GM19452 (cell line): ENCODE data around the gene CLDN14.

Experiments used
- ATAC-seq: cut with Tn5 transposase; IDR thresholded peaks from one replicate; pipeline ENCODE4 v1.9.1; 2021; ENCODE audit not compliant: unreplicated experiment

CLDN14 gene

DNA sequence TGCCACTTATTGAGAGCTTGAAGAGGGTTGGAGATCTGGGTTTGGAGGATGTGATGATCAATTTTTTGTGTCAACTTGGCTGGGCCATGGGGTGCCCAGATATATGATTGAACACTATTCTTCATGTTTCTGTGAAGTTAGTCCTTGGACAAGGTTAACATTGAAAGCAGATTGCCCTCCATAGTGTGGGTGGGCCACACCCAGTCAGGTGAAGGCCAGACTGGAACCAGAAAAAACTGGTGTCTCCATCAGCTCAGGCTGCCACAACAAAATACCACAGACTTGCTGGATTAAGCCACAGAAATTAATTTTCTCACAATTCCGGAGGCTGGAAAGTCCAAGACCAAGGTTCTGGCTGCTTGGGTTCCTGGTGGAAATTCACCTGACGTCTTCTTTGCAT is 7.5 kb downstream of the CLDN14 start:
- ATAC-seq: no peak

DNA sequence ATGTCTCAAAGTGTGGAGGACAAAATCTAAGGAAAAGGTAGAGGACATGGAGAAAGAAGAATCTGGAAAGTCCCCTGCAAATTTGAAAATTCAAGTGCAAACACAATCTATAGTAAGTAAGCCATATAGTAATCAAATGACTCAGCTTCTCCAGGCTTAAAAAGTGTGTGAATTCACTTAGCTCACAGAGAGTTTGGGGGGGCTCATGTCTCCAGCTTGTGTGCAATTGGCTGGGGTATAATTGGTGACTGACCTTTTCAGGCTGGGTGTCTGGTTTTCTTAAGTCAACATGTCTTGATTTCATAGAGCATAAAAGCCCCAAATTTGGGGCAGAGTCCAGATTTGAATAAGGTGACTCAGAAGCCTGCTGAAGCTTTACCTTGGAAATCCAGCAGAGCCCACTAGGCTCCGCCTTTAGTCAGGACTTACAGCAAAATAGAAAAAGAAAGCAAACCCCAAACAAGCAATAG is 8.6 kb downstream of the CLDN14 start:
- ATAC-seq: no peak

DNA sequence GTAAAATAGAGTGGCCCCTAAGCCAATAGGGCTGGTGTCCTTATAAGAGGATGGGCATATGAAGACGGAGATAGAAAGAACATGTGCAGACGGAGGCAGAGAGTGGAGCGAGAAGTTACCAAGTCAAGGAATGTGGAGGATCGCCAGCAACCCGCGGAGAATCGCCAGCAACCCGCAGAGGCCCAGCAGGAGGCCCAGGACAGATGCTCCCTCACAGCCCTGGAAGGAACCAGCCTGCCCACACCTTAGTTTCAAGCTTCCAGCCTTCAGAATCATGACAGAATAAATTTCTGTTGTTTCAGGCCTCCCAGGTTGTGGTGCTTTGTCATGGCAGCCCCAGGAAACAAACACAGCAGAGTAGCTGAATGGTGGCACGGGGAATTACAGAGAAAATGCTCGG is 9.6 kb downstream of the CLDN14 start:
- no peak for ATAC-seq

DNA sequence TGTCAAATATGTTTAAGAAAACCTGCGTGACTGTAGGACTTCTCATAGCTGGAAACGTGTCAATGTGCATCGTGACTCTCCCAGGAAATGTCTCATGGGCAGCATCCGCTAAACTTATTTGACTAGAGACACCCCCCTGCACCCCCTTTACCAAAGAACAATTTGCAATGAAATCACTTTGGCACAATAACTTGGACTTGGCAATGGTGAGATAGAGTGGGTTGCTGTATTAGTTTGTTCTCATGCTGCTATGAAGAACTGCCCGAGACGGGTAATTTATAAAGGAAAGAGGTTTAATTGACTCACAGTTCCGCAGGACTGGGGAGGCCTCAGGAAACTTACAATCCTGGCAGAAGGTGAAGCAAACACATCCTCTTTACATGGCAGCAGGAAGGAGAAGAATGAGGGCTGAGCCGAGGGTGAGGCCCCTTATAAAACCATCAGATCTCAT is 13.8 kb downstream of the CLDN14 start:
- no peak for ATAC-seq

DNA sequence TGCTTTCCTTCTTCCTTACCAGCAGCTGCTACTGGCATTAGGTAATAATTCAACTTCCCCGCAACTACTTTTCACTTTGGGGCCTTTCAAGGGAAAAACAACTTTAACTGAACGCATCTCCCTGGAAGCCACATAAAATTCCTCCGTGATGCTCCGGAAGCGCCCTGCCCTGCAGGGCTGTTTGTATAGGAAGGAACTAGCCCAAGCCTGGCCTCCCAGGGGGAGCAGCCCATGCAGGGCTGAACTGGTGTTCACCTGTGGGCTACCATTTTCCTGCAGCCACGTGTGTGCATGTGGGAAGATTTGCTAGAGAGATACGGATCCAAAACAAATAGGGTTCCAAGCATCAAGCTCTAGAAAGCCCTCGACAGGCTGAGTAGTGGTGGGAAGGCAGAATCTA is 14.4 kb downstream of the CLDN14 start:
- no peak for ATAC-seq

DNA sequence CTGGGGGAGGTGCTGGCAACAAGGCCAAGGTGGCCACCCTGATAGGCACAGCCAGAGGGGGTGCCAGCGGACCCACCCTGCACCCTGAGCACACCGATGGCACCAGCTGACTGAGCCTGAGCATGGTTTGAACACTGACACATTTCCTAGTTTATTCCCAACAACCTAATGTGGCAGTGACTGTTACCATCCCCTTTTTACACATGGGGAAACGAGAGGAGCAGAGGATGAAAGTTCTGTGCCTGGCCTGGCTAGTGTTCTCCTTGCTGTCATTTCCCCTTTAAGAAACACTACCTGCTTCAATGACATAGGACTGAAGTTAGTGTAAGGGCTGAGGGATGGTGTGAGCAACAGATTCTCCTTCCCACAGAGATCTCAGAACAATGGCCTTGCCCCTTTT is 15.3 kb downstream of the CLDN14 start:
- no peak for ATAC-seq

DNA sequence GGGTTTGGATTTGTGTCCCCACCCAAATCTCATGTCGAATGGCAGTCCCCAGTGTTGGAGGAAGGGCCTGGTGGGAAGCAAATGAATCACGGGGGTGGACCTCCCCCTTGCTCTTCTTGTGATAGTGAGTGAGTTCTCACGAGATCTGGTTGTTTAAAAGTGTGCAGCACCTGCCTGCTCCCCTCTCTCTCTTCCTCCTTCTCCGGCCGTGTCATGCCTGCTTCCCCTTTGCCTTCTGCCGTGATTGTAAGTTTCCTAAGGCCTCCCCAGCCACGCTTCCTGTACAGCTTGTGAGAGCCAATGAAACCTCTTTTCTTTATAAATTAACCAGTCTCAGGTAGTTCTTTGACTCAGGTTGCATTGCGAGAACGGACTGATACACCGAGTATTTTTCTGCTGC is 15.9 kb downstream of the CLDN14 start:
- ATAC-seq: no peak

DNA sequence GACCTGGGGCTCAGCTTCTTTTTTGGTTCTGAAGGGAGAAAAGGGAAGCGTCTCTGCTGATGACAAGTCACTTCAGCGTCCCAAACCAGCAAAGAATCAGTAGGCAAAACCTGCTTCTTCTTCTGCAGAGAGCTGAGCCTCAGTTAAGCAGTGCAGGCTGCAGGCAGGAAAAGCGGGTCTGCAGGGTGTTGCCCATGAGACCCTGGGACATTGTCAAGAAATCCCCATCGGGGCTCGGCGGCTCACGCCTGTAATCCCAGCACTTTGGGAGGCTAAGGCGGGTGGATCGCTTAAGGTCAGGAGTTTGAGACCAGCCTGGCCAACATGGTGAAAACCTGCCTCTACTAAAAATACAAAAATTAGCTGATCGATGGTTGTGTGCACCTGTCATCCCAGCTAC is 16.7 kb downstream of the CLDN14 start:
- ATAC-seq: no peak

DNA sequence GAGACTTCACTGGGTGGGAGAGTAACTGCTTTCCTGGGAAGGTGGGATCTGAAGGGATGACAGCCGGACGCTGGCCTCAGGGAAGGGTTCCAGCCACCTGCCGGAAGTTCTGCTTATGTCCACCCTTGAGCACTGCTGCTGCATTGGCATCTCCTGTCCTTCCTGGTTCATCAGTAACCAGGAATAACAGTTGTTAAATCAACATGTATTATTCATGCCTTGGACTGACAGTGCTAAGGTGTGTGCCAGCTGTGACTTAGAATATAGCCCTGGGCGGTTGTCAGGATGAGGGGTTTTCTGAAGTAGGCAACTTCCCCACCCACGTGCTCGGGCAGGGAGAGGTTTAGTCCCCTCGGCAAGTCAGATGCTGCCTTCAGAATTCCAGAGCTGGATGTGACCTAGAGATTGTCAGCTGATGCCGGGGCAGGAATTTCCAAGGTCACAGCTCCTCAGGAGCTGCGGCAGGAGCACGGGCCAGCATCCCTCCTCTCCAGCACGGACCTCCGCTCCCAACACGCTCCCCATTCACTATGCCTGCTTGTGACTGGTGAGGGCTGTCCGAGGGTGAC is 17.9 kb downstream of the CLDN14 start:
- no peak for ATAC-seq

DNA sequence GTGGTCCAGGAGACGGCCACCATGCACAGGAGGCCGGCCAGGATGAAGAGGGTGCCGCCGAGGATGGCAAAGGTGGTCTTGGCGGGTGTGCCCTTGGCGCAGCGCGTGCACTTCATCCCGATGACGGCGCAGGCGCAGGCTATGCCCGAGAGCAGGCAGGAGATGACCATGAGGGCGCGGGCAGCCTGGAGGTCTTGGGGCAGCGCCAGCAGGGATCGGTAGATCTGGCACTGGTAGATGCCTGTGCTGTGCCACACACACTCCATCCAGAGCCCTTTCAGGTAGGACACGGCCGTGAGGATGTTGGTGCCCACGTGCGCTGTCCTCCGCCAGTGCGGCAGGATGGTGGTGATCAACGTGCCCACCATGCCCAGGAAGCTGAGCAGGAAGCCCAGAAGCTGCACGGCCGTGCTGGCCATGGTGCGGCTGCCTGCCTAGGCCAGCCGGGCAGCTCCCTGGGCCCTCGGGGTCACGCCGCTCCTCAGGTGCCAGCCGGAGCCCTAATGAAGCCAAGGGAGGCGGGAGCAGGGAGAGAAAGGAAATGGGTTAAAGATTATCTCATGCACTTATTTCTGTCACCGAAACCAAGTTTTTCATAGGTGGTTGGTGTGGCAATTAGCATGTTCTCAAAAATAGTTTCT is 18.5 kb downstream of the CLDN14 start:
- ATAC-seq: no peak

DNA sequence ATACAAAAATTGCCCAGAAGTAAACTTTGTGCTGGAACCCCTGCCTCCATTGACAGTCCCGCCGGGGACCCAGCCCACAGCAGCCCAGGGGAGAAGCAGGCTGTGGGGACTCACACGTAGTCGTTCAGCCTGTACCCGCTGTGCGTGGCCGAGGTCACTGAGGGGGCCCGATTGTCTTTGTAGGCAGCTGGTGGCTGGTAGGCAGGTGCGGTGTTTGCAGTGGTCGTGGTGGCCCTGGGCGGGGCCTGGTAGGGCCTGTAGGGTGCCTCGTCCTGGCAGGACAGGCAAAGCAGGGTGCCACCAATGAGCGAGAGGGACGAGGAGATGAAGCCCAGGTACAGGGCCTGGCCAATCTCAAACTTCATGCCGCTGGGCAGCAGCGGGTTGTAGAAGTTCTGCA is 19.1 kb downstream of the CLDN14 start:
- no peak for ATAC-seq

DNA sequence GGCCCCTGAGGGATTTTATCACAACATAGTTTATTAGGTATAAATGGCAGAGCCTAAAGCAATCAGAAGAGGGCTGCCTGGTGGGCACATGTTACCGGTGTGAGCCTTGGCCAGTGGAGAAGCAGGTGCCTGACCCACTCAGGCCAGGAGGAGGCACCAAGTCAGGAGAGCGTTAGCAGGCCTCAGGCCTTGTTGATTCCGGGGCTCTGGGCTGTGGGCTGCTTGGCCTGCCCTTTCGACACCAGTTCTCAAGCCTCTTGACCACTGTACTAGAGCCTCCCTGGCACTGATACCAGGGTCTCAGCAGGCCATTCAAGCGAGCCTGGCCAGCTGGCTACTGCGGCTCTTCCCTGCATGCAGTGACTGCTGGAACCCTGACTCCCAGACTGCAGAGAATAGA is 20.8 kb downstream of the CLDN14 start:
- ATAC-seq: no peak

DNA sequence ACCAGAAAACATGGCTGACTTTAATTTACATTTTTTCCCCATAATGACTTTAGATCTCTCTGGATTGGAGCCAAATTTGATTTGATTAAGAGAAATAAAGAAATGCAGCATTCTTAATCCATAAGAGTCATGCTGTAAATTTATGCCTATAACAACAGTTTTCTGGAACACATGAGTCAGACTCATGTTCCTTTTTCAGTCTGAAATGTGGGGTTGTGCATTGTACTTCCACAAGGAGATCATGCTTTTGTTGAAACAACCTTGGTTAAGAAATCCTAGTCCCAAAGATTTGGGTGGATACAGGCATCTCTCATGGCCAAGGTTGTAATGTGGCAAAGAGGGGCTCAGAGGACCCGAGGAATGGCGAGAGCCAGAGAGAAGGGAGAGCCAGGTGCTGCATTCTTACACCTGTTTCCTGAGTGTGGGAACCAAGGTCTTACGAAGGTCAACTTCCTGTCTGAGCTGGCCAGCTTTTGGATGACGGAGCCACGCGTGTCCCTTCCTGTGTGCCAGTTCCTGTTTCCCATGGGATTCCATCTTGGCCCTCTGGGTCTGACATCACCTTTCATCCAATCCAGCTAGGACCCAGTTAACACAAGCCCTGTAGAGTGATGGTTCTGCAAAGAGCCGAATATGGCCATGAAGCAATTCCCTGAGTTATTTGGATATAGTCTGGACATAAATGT is 23.1 kb downstream of the CLDN14 start:
- ATAC-seq: no peak

DNA sequence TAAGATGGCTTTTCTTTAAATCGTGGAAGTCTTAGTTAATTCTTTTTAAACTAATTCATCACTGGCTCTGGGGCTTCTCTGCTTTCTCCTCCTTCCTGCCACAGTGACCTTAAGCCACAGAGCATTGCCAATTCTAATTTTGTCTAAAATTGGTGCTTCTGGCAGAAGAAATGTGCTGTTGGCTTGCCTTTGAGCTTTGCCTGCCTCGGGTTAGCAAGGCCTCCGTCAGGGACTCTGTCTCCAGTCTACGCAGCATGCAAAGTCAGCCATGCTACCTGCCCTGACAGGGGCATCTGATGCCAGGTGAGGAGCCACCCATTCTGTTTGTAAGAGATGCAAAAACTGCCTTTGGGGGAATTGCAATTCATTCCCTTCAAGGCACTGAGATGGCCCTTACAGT is 25.2 kb downstream of the CLDN14 start:
- ATAC-seq: no peak

DNA sequence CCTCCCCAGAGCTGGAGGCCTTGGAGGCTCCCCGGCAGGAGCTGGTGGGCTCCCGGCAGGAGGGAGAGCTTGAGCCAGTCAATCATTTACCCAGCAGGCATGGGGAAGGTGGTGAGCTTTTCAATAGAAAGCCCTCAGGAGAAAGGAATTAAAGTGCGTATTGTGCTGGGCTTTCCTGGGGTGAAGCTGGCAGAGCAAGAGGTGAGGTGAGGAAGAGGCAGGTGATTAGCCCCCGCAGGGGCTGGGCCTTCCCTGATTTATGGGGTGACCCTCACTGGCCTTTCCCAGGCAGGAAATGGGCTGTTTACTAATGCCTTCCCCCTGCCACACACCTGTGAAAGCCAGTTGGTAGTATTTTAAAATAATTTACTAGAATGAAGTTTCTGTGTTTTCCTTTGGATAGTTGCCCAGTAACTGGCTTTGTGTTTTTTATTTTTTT is 25.8 kb downstream of the CLDN14 start:
- ATAC-seq: no peak

DNA sequence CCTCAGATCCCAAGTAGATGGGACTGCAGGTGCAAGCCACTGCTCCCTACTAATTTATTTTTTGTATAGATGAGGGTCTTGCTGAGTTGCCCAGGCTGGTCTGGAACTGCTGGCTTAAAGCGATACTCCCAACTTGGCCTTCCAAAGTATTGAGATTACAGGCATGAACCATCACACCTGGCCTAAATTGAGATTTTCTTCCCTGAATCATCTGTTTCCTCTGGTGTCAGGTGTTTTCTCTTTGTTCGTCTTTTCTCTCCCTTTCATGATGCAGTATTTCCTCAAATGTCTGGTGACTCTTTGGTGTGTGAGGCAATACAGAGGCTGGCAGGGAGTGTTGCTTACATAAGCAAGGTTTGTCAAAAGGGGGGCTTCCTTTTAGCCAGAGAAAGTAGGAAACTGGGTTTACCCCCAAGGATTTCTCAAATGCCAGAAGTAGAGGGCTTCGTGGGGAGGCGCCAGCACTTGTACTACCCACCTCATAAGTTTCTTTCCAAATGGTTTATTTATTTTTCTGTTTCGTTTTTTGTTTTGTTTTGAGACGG is 27.6 kb downstream of the CLDN14 start:
- ATAC-seq: no peak

DNA sequence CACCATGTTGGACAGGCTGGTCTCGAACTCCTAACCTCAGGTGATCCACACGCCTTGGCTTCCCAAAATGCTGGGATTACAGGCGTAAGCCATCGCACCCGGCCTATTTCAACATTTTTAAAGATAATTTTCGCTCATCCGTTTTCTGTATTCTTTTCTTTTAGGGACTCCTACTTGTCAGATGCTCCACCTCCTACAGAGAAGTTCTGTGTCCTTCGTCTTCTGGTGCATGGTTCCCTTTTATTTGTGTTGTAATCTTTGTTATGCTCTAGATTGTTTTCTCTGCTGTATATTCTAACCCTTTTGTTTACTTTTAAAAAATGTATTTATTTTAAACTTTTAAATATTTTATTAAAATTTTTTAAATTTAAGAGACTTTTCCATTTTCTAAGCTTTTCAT is 28.4 kb downstream of the CLDN14 start:
- ATAC-seq: no peak

DNA sequence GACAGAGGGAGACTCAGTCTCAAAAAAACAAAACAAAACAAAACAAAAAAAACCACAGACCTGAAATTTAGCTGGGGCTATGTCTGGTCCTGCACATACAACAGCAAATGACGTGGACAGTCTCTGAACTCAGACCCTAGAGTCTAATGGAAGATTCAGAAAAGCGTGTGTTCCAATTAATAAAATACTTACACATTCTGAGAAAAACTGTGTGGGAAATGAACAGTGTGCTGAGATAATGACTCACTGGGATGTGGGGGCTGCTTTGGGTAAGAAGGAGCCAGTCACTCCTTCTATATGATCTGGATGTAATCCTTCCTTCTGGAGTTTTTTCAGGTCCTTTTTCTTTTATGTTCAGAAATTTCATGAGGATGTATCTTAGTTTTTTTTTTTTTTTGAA is 29.4 kb downstream of the CLDN14 start:
- no peak for ATAC-seq

DNA sequence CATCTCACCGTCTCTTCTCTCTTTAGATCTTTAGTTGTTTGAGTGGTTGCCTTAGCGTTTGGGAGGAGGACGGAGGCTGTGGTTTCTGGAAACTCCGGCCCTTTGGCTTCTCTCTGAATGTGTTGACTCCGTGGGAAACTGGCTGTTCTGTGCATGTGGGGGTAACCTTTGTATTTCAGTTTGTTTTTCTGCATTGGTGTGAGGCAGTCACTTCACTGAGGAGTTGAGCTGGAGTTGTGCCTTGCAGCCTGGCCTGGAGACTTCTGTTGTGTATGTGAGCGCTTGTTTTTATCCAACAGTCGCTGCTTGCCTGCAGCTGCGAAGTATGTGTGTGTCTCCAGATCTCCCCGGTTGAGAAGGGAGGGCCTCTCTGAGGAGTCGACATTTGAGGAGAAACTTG is 33.6 kb downstream of the CLDN14 start:
- ATAC-seq: no peak

DNA sequence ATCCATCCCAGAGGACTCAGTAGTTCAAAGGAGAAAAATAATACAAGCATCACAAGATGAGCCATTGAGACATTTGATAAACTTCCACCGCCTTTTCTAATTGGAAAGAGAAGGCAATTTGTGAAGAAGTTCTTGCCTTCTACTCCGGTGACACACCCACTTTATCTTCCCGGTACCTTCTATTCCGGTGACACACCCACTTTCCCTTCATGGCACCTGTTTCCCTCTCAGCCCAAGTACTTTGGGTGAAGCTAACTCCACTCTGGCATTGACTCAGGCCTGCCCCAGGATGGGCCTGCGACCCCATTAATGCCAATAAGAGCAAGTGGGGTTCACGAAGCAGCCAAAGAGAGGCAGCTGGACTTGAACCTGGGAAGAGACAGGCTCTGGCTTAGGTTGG is 38.2 kb downstream of the CLDN14 start:
- no peak for ATAC-seq

DNA sequence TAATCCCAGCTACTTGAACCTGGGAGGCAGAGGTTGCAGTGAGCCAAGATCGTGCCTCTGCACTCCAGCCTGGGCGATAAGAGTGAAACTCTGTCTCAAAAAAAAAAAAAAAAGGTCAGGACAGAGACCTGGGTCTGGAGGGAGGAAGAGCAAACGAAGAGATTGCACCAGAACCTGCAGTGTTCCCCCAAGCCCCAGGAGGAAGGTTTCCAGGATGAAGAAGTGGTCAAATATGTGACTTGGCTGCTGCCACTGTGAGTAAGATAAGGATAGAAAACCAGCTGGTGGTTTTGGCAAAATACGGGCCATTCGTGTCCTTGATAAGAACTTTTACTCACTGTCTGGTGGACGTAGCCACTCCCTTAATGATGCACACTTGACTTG is 42.2 kb downstream of the CLDN14 start:
- ATAC-seq: no peak
